GM20000 (cell line): ENCODE data around the gene CYB5A.

Experiments
- DNase-seq: peaks from one replicate; pipeline ENCODE4 v3.0.0; 2012; ENCODE audit warnings: low spot score
- TF ChIP-seq, protein P1 (sequence below): IDR thresholded peaks from 2 replicates; pipeline ENCODE4 v1.5.1; 2012; ENCODE audit warnings: mild to moderate bottlenecking, control low read depth; ENCODE audit errors: extremely low read depth, missing control alignments

Gene CYB5A

DNA sequence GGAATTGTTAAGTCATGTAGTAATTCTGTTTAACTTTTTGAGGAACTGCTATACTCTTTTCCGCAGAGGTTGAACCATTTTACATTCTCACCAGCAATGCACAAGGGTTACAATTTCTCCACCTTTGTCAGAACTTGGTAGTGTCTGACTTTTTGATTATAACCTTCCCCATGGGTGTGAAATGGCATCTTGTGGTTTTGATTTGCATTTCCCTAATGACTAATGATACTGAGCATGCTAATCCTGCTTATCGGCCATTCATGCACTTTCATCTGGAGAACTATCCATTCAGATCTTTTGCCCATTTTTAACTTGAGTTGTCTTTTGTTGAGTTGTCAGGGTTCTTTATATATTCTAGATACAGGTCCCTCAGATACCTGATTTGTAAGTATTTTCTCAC lies 47.2 kb downstream of the CYB5A start:
- DNase-seq = no peak
- TF ChIP-seq, protein P1, sequence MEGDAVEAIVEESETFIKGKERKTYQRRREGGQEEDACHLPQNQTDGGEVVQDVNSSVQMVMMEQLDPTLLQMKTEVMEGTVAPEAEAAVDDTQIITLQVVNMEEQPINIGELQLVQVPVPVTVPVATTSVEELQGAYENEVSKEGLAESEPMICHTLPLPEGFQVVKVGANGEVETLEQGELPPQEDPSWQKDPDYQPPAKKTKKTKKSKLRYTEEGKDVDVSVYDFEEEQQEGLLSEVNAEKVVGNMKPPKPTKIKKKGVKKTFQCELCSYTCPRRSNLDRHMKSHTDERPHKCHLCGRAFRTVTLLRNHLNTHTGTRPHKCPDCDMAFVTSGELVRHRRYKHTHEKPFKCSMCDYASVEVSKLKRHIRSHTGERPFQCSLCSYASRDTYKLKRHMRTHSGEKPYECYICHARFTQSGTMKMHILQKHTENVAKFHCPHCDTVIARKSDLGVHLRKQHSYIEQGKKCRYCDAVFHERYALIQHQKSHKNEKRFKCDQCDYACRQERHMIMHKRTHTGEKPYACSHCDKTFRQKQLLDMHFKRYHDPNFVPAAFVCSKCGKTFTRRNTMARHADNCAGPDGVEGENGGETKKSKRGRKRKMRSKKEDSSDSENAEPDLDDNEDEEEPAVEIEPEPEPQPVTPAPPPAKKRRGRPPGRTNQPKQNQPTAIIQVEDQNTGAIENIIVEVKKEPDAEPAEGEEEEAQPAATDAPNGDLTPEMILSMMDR = no peak

- TF ChIP-seq, protein P1 = no peak
- DNase-seq = no peak
Observed at GRCh38 chr18:74243127-74243526, 48.6 kb downstream of the CYB5A start.

DNA sequence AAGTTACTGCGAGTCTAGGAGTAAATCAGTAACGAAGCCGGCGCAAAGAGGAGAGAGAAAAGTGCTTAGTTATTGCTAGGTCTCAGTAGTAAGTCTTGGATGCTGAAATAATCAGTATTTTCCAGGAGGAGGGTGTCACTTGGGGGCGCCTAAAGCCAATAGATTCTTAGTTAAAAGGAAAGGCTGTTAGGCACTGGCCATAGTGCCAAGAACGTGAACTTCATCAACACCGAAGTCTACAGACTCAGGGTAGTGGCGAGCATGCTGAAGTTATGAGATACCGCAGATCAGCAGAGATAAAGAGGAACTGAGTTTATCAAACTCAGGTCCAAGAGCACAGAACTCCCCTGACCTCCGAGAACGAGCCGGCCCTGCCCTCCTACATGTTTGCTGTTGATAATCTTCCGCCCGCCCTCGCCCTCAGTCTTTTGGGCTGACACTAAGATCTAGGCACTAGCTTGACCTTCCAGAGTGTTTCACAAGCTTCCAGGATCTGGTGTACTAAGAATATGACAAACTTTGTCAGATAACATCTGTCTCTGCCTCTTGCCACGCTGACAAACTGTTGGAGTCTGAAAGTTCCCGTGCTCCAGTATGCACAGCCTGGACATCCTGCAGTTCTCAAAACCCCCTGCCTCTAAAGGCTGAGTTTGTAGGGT lies 49.2 kb downstream of the CYB5A start:
- no peak for DNase-seq

GRCh38 chr18:74241970-74242369 lies 49.8 kb downstream of the CYB5A start:
- no peak for DNase-seq
- TF ChIP-seq, protein P1 = no peak

More for the DNA sequence above, 49.2 kb downstream of the CYB5A start:
- TF ChIP-seq, protein P1 = no peak

GRCh38 chr18:74241426-74241825 lies 50.3 kb downstream of the CYB5A start:
- TF ChIP-seq, protein P1 = no peak
- no peak for DNase-seq

- DNase-seq = no peak
- TF ChIP-seq, protein P1 = no peak
Observed at GRCh38 chr18:74239567-74239966, 52.2 kb downstream of the CYB5A start.

DNA sequence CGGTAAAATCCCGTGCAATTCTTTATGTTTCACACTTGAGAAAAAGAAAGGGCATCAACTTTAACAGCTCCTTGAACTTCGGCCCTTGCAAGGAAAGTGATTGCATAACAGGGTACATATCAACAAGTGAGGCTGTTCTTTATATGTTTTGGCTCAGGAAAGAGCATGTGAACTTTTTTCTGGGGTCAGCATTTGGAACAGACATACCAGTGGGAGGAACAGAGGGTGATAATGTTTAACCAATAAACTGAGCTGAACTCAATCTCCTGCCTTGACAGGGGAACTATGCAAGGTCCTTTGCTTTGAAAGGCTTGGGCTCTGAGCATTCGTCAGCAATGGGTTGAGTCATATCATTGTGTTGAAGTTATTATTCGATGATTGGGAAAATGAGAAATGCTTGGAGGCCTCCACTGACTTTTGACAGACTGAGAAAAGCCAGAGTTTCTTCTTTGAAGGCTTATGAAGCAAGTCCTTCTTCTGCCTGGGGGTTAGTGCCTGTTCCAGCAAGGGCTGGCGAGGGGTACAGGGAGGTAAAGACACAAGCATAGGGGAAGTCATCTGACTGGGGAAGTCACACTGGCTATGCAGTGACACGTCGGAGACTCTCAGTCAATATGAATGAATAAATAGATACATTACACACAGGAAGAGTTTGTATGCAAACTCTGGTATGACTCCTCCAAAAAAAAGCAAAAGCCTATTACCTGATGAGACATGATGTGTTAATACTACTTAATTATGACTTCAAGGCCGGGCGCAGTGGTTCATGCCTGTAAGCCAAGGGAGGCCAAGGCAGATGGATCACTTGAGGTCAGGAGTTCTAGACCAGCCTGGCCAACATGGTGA lies 57.2 kb downstream of the CYB5A start:
- no peak for DNase-seq
- TF ChIP-seq, protein P1 = no peak
